Adipocyte (in vitro differentiated cells): ENCODE measurements around the gene TMEM131L.

ENCODE experiments used
- DNase-seq: peaks from one replicate; pipeline ENCODE4 v3.0.0-alpha.2; 2015; ENCODE audit warnings: low read depth
- H3K27me3 ChIP-seq: replicated peaks from 2 replicates; pipeline ENCODE4 v1.7.0; 2013; ENCODE audit warnings: mild to moderate bottlenecking, low read length, moderate library complexity; ENCODE audit not compliant: control insufficient read depth, insufficient read depth
- H3K36me3 ChIP-seq: 2 replicates; pipeline ENCODE4 v1.7.0; 2013; ENCODE audit warnings: low read length, mild to moderate bottlenecking, moderate library complexity; ENCODE audit not compliant: control insufficient read depth, insufficient read depth, severe bottlenecking
- H3K4me1 ChIP-seq: 2 replicates; pipeline ENCODE4 v1.7.0; 2013; ENCODE audit warnings: mild to moderate bottlenecking, low read length, moderate library complexity; ENCODE audit not compliant: control insufficient read depth, insufficient read depth
- H3K4me3 ChIP-seq: 2 replicates; pipeline ENCODE4 v1.7.0; 2013; ENCODE audit warnings: mild to moderate bottlenecking, low read length, moderate library complexity
- H3K9ac ChIP-seq: 2 replicates; pipeline ENCODE4 v1.7.0; 2013; ENCODE audit warnings: mild to moderate bottlenecking, low read length, moderate library complexity
- H3K9me3 ChIP-seq: 2 replicates; pipeline ENCODE4 v1.7.0; 2013; ENCODE audit warnings: mild to moderate bottlenecking, low read length, moderate library complexity; ENCODE audit not compliant: control insufficient read depth

TMEM131L gene

GRCh38 chr4:153427363-153428071, 38.6 kb upstream of the TMEM131L start:
- Histone ChIP-seq H3K27me3 (no peaks in the 10 kb centered on the region), H3K36me3 (no peaks in the 10 kb centered on the region), H3K4me1 (peaks cover 4% of the 10 kb centered on the region), H3K4me3 (no peak overlapping the region), H3K9ac (no peak overlapping the region), H3K9me3 (no peaks in the 10 kb centered on the region)
- peak; percentile 44 for DNase-seq

GRCh38 chr4:153428941-153429475, 37.2 kb upstream of the TMEM131L start:
- no peak overlapping the region for H3K4me3 ChIP-seq
- peaks cover 9% of the 10 kb centered on the region for H3K4me1 ChIP-seq
- H3K36me3 ChIP-seq = no peaks in the 10 kb centered on the region
- H3K9me3 ChIP-seq = no peaks in the 10 kb centered on the region
- H3K27me3 ChIP-seq = no peaks in the 10 kb centered on the region
- H3K9ac ChIP-seq = no peak overlapping the region
- DNase-seq = no peak

- H3K9me3 ChIP-seq = no peaks in the 10 kb centered on the region
- H3K4me1 ChIP-seq = peaks cover 5% of the 10 kb centered on the region
- H3K27me3 ChIP-seq = no peaks in the 10 kb centered on the region
- no peaks in the 10 kb centered on the region for H3K36me3 ChIP-seq
- H3K4me3 ChIP-seq = no peak overlapping the region
- DNase-seq = peak; percentile 34
- H3K9ac ChIP-seq = no peak overlapping the region
Measured at GRCh38 chr4:153432965-153433753, 33.0 kb upstream of the TMEM131L start.

- no peak for DNase-seq
- no peaks in the 10 kb centered on the region for H3K36me3 ChIP-seq
- H3K9me3 ChIP-seq = no peaks in the 10 kb centered on the region
- no peak overlapping the region for H3K4me3 ChIP-seq
- no peak overlapping the region for H3K9ac ChIP-seq
- H3K27me3 ChIP-seq = no peaks in the 10 kb centered on the region
- peaks cover 5% of the 10 kb centered on the region for H3K4me1 ChIP-seq
Measured at GRCh38 chr4:153433754-153434105, 32.4 kb upstream of the TMEM131L start.

GRCh38 chr4:153434190-153434589, 32.0 kb upstream of the TMEM131L start:
- Histone ChIP-seq H3K9me3 (no peaks in the 10 kb centered on the region), H3K36me3 (no peaks in the 10 kb centered on the region), H3K27me3 (no peaks in the 10 kb centered on the region), H3K4me1 (peaks cover 5% of the 10 kb centered on the region), H3K4me3 (no peak overlapping the region), H3K9ac (no peak overlapping the region)
- no peak for DNase-seq

GRCh38 chr4:153438916-153439756, 27.0 kb upstream of the TMEM131L start:
- no peaks in the 10 kb centered on the region for H3K36me3 ChIP-seq
- no peak overlapping the region for H3K9ac ChIP-seq
- H3K4me1 ChIP-seq = no peaks in the 10 kb centered on the region
- no peaks in the 10 kb centered on the region for H3K9me3 ChIP-seq
- H3K27me3 ChIP-seq = no peaks in the 10 kb centered on the region
- no peak for DNase-seq
- H3K4me3 ChIP-seq = no peak overlapping the region

GRCh38 chr4:153439831-153440230, 26.3 kb upstream of the TMEM131L start:
- Histone ChIP-seq H3K9me3 (no peaks in the 10 kb centered on the region), H3K27me3 (no peaks in the 10 kb centered on the region), H3K4me3 (no peak overlapping the region), H3K36me3 (no peaks in the 10 kb centered on the region), H3K4me1 (no peaks in the 10 kb centered on the region), H3K9ac (no peak overlapping the region)
- no peak for DNase-seq

- Histone ChIP-seq H3K27me3 (no peaks in the 10 kb centered on the region), H3K9ac (no peak overlapping the region), H3K36me3 (no peaks in the 10 kb centered on the region), H3K9me3 (no peaks in the 10 kb centered on the region), H3K4me3 (no peak overlapping the region), H3K4me1 (no peaks in the 10 kb centered on the region)
- DNase-seq = no peak
Measured at GRCh38 chr4:153440475-153440874, 25.7 kb upstream of the TMEM131L start.

- Histone ChIP-seq H3K4me3 (peak overlapping the region; percentile 57), H3K4me1 (peaks cover 35% of the 10 kb centered on the region), H3K27me3 (no peaks in the 10 kb centered on the region), H3K9ac (peak overlapping the region; percentile 12), H3K36me3 (no peaks in the 10 kb centered on the region), H3K9me3 (no peaks in the 10 kb centered on the region)
- peak; percentile 94 for DNase-seq
Measured at GRCh38 chr4:153447175-153447905, 18.8 kb upstream of the TMEM131L start.

GRCh38 chr4:153448003-153448731, 18.0 kb upstream of the TMEM131L start:
- H3K4me1 ChIP-seq = peaks cover 40% of the 10 kb centered on the region
- H3K9ac ChIP-seq = peak overlapping the region; percentile 12
- no peaks in the 10 kb centered on the region for H3K27me3 ChIP-seq
- no peaks in the 10 kb centered on the region for H3K9me3 ChIP-seq
- DNase-seq = peak; percentile 79
- peak overlapping the region; percentile 57 for H3K4me3 ChIP-seq
- no peaks in the 10 kb centered on the region for H3K36me3 ChIP-seq
